ENCODE data around the gene SDHC.

Gene SDHC

GRCh38 chr1:161342177-161342576 lies 28.0 kb downstream of the SDHC start:
- no peak for ATAC-seq
- TF ChIP-seq OSR1 (CRISPR knock-in tag; IDR thresholded peaks at IDR 0.05) (no peak), ZNF70 (CRISPR knock-in tag; IDR thresholded peaks at IDR 0.05) (no peak), ZFP30 (CRISPR knock-in tag; IDR thresholded peaks at IDR 0.05) (no peak), ZFP3 (CRISPR knock-in tag; IDR thresholded peaks at IDR 0.05) (no peak), ISL1 (CRISPR knock-in tag; IDR thresholded peaks at IDR 0.05) (no peak), TSHZ2 (CRISPR knock-in tag; IDR thresholded peaks at IDR 0.05) (no peak), CSRNP3 (CRISPR knock-in tag; IDR thresholded peaks at IDR 0.05) (no peak), SNAI2 (CRISPR knock-in tag; IDR thresholded peaks at IDR 0.05) (no peak), TOX (CRISPR knock-in tag; IDR thresholded peaks at IDR 0.05; ENCODE audit: borderline replicate concordance) (no peak), ZNF565 (CRISPR knock-in tag; conservative IDR thresholded peaks at IDR 0.05; ENCODE audit: low read depth) (no peak), TCF4 (CRISPR knock-in tag; IDR thresholded peaks at IDR 0.05; ENCODE audit: borderline replicate concordance) (no peak), POU6F1 (CRISPR knock-in tag; IDR thresholded peaks at IDR 0.05; ENCODE audit: borderline replicate concordance, low read depth) (no peak)

- no peak for ATAC-seq
- no peak for TF ChIP-seq POU6F1 (CRISPR knock-in tag; IDR thresholded peaks at IDR 0.05; ENCODE audit: borderline replicate concordance, low read depth)
- TF ChIP-seq TSHZ2 (CRISPR knock-in tag; IDR thresholded peaks at IDR 0.05): no peak
- TF ChIP-seq OSR1 (CRISPR knock-in tag; IDR thresholded peaks at IDR 0.05): no peak
- no peak for TF ChIP-seq ZNF70 (CRISPR knock-in tag; IDR thresholded peaks at IDR 0.05)
- no peak for TF ChIP-seq RARB (CRISPR knock-in tag; IDR thresholded peaks at IDR 0.05)
- TF ChIP-seq ZNF8 (CRISPR knock-in tag; IDR thresholded peaks at IDR 0.05): no peak
- no peak for TF ChIP-seq CREB5 (CRISPR knock-in tag; IDR thresholded peaks at IDR 0.05; ENCODE audit: low read depth)
- no peak for TF ChIP-seq ZFP30 (CRISPR knock-in tag; IDR thresholded peaks at IDR 0.05)
- no peak for TF ChIP-seq CSRNP3 (CRISPR knock-in tag; IDR thresholded peaks at IDR 0.05)
- no peak for TF ChIP-seq BACH2 (CRISPR knock-in tag; IDR thresholded peaks at IDR 0.05; ENCODE audit: borderline replicate concordance)
- no peak for TF ChIP-seq SNAI2 (CRISPR knock-in tag; IDR thresholded peaks at IDR 0.05)
- no peak for TF ChIP-seq CSDC2 (CRISPR knock-in tag; IDR thresholded peaks at IDR 0.05)
- TF ChIP-seq ZNF565 (CRISPR knock-in tag; conservative IDR thresholded peaks at IDR 0.05; ENCODE audit: low read depth): no peak
- no peak for TF ChIP-seq PATZ1 (CRISPR knock-in tag; IDR thresholded peaks at IDR 0.05; ENCODE audit: borderline replicate concordance)
- TF ChIP-seq PPARA (CRISPR knock-in tag; IDR thresholded peaks at IDR 0.05; ENCODE audit: borderline replicate concordance): no peak
- no peak for TF ChIP-seq TCF4 (CRISPR knock-in tag; IDR thresholded peaks at IDR 0.05; ENCODE audit: borderline replicate concordance)
- no peak for TF ChIP-seq ESRRG (CRISPR knock-in tag; IDR thresholded peaks at IDR 0.05)
Measured at GRCh38 chr1:161342821-161343220, 28.6 kb downstream of the SDHC start.

All from SK-N-SH treated with all-trans-retinoic acid at 6 μM for 48 hours (cell line).